Medulla oblongata (tissue), 1 donor: Measurements from ENCODE around the gene MACROH2A1.
"Not testable (repeated sequence)": the region's sequence is repeated elsewhere in the genome, so short reads cannot be mapped to it uniquely, and the experiment has no call there.

Experiments used
- DNase-seq: peaks from one replicate; pipeline ENCODE4 v3.0.0-alpha.2; 2015; ENCODE audit errors: extremely low spot score

The MACROH2A1 gene

GRCh38 chr5:135376961-135377624, 21.9 kb downstream of the MACROH2A1 start:
- peak; percentile 44 for DNase-seq

GRCh38 chr5:135375040-135375793, 23.8 kb downstream of the MACROH2A1 start:
- peak; percentile 60 for DNase-seq

GRCh38 chr5:135373736-135374515, 25.1 kb downstream of the MACROH2A1 start:
- DNase-seq, result no peak

GRCh38 chr5:135372654-135373381, 26.2 kb downstream of the MACROH2A1 start:
- no peak for DNase-seq

GRCh38 chr5:135371622-135372232, 27.3 kb downstream of the MACROH2A1 start:
- no peak for DNase-seq

GRCh38 chr5:135369952-135370351, 29.1 kb downstream of the MACROH2A1 start:
- DNase-seq, result no peak

- DNase-seq, result no peak
Measured at GRCh38 chr5:135367554-135367953, 31.5 kb downstream of the MACROH2A1 start.

GRCh38 chr5:135367076-135367475, 32.0 kb downstream of the MACROH2A1 start:
- no peak for DNase-seq

- DNase-seq, result no peak
Measured at GRCh38 chr5:135365281-135365680, 33.8 kb downstream of the MACROH2A1 start.

GRCh38 chr5:135364421-135365262, 34.4 kb downstream of the MACROH2A1 start:
- no peak for DNase-seq

- DNase-seq, result not testable (repeated sequence)
Measured at GRCh38 chr5:135363342-135363741, 35.7 kb downstream of the MACROH2A1 start.

GRCh38 chr5:135362102-135362501, 36.9 kb downstream of the MACROH2A1 start:
- no peak for DNase-seq

- DNase-seq, result no peak
Measured at GRCh38 chr5:135360278-135361274, 38.5 kb downstream of the MACROH2A1 start.

GRCh38 chr5:135359374-135360165, 39.5 kb downstream of the MACROH2A1 start:
- no peak for DNase-seq

- no peak for DNase-seq
Measured at GRCh38 chr5:135357685-135358084, 41.3 kb downstream of the MACROH2A1 start.

- DNase-seq, result peak; percentile 20
Measured at GRCh38 chr5:135356522-135357318, 42.3 kb downstream of the MACROH2A1 start.

- no peak for DNase-seq
Measured at GRCh38 chr5:135355169-135355568, 43.9 kb downstream of the MACROH2A1 start.
